SU-DHL-6 (cell line): ENCODE measurements around the gene RNU6-1.

Experiments
- EZH2phosphoT487 ChIP-seq: fragments of 200-600 bp; sonication (generic), shearing (Covaris generic); conservative IDR thresholded peaks from 2 replicates; pipeline ENCODE4 v1.6.1; 2018; ENCODE audit warnings: mild to moderate bottlenecking, antibody characterized with exemption, low read length, moderate library complexity, mixed read lengths
- TF ChIP-seq, protein P1 (sequence below): fragments of 200-600 bp; sonication (generic); IDR thresholded peaks from one replicate; pipeline ENCODE4 v1.5.1; 2017; ENCODE audit warnings: antibody characterized with exemption, mild to moderate bottlenecking, low read length, moderate library complexity; ENCODE audit not compliant: insufficient read depth, poor library complexity, severe bottlenecking

DNA sequence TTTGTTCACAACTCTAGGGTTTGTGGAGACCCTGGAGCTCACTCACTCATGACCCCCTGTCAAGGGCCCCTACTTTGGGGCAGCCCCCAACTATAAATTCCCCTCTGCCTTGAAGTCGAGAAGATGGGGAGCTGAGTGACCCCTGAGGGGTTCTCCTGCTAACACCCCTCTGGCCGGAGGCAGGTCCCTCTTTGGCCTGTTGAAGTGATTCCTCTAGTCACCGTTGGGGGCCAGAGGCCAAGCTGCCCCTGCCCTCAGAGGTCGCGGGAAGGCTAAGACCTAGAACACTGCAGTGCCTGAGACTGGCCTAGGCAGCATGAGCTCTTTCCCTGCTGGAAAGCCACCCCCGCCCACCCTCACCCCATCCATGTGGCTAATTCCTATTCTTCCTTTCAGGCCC lies 30.0 kb downstream of the RNU6-1 start:
- TF ChIP-seq, protein P1, sequence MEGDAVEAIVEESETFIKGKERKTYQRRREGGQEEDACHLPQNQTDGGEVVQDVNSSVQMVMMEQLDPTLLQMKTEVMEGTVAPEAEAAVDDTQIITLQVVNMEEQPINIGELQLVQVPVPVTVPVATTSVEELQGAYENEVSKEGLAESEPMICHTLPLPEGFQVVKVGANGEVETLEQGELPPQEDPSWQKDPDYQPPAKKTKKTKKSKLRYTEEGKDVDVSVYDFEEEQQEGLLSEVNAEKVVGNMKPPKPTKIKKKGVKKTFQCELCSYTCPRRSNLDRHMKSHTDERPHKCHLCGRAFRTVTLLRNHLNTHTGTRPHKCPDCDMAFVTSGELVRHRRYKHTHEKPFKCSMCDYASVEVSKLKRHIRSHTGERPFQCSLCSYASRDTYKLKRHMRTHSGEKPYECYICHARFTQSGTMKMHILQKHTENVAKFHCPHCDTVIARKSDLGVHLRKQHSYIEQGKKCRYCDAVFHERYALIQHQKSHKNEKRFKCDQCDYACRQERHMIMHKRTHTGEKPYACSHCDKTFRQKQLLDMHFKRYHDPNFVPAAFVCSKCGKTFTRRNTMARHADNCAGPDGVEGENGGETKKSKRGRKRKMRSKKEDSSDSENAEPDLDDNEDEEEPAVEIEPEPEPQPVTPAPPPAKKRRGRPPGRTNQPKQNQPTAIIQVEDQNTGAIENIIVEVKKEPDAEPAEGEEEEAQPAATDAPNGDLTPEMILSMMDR, result no peak
- no peak for TF ChIP-seq EZH2phosphoT487
